Amniotic stem cell (primary cell): Measurements from ENCODE around the gene BRSK2.

Source experiments
- DNase-seq: peaks from one replicate; lab custom pipeline; 2025; lab: John Stamatoyannopoulos, UW

BRSK2 gene

DNA sequence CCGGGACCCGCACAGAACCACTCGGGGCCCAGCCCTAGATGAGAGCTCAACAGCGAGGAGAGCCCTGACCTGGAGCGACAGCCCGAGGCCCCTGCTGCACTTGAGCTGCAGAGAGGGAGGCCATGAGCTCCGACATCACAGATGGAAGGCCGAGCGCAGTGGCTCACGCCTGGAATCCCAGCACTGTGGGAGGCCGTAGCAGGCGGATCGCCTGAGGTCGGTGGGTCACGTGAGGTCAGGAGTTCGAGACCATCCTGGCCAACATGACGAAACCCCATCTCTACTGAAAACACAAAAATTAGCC is 13.8 kb upstream of the BRSK2 start:
- no peak for DNase-seq

- DNase-seq: no peak
These were observed 12.4 kb upstream of the BRSK2 start for GRCh38 chr11:1377231-1377780.

- no peak for DNase-seq
These were observed 7.8 kb upstream of the BRSK2 start for GRCh38 chr11:1381793-1382425.

- DNase-seq: no peak
These were observed 7.3 kb upstream of the BRSK2 start for GRCh38 chr11:1382429-1382828.

DNA sequence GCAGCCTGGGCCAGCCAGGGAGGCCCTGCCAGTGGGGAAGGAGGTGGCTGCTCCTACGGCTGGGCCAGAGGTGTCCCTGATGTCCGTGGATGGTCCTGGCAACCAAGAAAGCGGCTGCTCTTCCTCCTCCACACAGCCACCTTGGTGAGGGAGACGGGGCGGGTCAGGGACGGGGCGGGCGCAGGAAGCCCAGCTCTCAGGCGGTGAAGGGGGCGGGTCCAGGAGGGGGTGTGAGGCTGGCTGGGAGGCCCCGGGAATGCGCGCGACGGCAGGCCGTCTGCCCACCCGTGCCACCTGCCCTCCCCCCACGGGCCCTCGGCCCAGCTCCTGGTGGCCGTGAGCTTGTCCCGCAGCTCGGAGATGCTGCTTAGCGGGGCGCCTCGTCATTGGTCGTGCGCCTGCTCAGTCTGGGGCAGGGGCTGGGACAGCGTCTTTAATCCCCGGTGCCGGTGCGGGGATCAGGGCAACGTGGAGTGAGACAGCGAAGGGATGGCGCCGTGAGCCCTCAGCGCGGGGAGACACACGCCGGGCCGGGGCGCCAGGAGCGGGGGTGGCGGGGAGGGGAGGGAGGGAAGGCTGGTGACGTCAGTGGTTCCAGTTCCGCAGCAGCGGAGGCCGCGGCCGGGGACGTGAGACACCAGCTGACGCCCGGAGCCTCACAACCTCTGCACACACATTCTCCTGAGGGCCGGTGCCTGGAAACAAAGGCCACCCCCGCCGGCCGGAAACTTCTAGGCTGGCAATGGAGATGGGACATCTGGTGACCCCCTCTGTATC is 6.7 kb upstream of the BRSK2 start:
- DNase-seq: peak; percentile 50

DNA sequence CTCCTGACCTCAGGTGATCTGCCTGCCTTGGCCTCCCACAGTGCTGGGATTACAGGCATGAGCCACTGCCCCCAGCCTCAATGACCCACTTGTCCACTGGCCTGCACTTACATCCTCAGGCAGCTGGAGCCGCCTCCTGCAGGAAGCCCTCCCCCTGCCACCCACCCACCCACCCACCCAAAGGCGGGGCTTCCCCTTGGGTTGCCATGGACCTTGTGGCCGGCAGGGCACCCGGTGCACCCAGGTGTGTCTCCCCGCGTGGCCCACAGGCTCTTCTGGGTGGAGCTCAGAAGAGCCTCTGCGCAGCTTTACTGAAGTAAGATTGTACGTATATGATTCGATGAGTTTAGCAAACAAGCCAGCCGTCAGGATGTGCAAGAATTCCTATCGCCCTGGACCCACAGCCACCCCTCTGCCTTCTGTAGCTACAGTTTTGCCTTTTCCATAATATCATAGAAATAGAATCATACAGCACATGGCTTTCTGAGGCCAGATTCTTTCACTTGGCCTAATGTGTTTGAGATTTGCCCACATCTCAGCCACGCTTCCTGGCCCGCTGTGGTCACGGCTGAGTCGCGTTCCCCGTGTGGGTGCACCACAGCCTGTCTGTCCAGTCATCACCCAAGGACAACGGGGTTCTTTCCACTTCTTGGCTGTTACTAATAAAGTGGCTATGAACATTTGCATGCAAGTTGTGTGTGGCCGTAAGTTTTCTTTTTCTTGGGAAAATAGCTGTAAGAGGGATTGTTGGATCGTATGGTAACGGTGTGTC is 5.3 kb upstream of the BRSK2 start:
- no peak for DNase-seq

- no peak for DNase-seq
These were observed 2.2 kb upstream of the BRSK2 start for GRCh38 chr11:1387521-1387920.

- no peak for DNase-seq
These were observed 1.6 kb upstream of the BRSK2 start for GRCh38 chr11:1387961-1388762.

- DNase-seq: no peak
These were observed 1.0 kb upstream of the BRSK2 start for GRCh38 chr11:1388763-1389102.

DNA sequence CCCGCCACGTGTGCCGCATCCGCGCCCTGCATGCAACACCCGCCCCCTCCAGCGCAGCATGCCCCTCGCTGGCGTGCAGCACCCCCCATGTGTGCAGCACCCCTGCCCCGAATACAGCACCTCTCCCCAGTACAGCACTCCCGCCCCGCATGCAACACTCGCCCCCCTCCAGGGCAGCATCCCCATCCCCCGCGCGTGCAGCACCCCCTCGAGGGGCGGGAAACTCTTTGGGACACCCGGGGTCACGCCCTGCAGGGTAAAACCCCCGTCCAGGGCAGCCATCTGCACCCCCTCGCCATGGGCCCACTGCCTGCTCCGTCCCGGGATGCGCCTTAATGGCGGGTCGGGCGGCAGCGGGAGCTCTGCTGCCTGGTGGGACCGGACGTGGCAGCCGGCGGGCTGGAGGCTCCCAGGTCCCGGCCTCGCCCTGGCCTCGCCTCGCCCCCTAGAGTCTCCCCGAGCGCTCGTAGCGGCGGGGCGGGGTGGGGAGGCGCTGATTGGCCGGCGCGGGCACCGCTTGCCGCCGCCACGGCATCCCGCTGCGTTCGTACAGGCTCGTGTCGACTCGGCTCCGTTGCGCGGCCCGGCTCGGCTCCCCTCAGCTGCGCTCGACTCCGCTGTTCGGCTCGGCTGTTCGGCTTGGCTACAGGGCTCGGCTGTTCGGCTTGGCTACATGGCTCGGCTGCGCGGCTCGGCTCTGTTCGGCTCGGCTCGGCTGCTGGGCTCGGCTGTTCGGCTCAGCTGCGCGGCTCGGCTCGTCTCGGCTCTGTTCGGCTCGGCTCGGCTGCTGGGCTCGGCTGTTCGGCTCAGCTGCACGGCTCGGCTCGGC is 417 bp upstream of the BRSK2 start:
- DNase-seq: peak; percentile 97

GRCh38 chr11:1390569-1391164 is 933 bp downstream of the BRSK2 start:
- no peak for DNase-seq

DNA sequence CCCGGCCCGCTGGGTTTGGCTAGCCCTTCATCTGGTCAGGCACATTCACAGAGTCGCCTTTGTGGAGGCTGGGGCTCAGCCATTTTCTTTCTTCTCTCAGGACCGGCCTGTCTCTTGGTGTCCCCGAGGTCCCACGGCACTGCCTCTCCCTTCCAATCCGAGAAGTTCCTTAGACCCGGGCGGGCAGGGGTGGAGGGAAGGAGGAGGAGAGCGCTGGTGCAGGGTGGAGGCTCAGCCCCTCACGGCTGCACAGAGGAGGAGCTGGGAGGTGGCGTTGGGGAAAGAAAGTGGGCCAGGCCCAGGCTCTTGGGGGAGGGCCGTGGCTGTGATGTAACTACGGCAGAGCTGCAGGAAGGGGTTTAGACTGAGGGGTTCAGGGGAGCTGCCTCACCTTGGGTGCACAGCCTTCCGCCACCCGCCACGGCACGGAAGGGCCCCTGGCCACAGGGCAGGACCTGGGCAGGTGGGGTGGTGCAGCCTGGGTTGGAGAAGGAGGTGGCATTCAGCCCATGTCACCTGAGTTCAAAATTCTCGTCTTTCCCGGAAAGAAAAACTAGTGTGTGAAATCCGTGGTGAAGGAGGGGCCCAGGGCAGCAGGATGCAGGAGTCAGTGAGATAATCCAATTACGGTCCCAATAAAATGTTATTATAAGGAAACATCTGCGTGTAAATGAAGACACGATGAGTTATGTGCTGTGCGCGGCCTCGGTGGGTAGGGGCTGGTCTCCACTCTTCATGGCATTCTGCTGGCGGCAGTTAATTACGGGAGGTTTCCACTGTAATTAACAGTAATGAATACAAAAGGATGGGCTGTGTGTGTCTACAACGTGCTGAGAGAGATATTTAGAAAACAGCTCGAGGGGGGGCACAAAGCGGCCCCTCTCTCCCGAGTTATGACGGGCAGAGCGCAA is 1.7 kb downstream of the BRSK2 start:
- no peak for DNase-seq

GRCh38 chr11:1392111-1392510 is 2.4 kb downstream of the BRSK2 start:
- DNase-seq: no peak

DNA sequence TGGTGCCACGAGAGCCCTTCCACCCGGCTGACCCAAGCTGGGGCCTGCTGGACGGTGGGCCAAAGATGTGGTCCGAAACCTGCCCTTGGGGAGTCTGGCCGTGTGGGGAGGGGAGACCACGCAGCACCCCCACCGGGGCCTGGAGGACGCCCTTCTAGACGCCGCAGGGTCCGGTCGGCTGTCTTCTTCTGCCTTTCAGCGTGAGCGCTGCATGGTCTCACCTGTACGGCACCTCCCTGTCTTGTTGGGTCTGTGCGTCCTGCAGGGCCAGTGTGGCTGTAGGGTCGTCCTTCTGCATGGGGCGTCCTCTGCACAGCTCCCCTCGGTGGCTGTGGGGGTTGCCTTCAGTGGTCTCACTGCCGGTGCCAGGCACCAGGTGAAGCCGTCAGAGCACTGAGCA is 2.8 kb downstream of the BRSK2 start:
- DNase-seq: no peak

DNA sequence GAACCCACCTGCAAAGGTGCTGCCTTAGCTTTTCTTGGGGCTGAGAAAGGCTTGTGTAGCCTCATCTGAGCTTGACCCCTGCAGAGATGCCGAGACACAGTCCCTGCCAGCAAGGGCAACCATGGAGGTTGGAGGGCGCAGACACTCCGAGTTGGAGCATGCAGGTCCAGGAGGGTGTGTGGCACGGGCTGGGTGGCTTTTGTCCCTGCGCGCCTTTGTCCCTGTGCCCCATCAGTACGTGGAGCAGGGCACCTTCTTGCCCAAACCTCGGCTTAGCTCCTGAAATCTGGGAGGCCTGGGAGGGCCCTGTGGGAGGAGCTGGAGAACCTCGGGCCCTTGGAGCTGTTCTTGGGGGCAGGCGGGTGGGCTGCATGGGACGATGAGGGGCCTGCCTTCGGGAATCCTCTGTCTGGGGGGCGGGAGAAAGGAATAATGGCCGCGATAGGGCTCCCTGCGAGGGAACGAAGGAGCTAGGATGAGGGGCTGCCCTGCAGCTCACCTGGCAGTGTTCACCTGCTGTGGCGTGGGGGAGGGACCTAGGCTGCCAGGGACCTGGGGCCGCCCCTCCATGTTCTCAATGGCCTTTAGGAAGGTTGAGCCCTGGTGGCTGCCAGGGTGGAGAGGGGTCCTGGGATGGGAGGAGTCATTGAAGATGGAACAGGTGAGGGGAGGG is 3.4 kb downstream of the BRSK2 start:
- DNase-seq: no peak

DNA sequence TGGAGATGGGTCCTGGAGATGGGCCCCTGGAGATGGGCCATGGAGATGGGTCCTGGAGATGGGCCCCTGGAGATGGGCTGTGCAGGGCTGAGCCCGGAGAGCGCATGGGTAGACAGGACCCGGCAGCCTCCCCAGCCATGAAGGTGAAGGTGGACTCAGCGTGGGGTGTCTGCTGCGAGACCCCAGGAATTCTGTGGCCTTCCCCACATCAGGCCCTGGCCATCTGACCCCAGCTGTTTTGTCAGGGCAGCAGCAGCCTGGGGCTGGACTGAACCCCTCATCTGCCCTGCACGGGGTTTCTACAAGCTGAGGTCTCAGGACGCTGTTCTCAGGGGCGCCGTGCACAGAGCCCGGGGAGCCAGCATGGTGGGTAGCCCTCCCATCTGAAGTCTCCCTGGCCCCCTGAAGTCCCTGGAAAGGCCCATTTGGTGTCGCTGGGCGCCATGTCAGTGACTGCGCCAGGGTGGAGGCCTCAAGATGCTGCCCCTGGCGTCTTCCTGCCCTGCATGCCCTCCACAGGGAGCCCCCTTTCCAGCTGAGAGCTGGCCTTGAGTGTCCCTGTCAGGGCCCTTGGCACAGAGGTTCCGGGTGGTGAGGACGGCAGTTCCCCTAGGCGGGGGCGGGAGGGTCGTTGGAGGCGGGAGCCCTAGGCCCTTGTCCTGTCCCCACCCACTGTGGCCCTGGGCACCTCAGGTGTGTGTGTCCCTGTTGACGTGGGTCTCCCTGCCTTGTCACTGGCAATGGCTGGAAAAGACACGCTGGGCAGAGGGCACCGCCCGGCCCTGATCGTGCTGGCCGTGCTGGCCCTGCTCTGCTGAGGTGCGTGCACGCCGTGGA is 5.4 kb downstream of the BRSK2 start:
- DNase-seq: no peak

- no peak for DNase-seq
These were observed 6.1 kb downstream of the BRSK2 start for GRCh38 chr11:1395773-1396374.

GRCh38 chr11:1396375-1396841 is 6.7 kb downstream of the BRSK2 start:
- DNase-seq: no peak
